IMR-90 (cell line): ENCODE data around the gene NUBP1. TPM values are rescaled to one million over a fixed set of nuclear protein-coding genes. Genes with fewer than 3 reads are reported as not detected.

Source experiments
- ATAC-seq: fragments of 200-7000 bp; cut with Tn5 transposase; 2 replicates; pipeline ENCODE4 v1.9.1; 2020; ENCODE audit warnings: low read depth, mild to moderate bottlenecking, moderate library complexity
- BruUV-seq: library from RNA; stranded (reverse); fragments of 400-500 nt; replicated peaks from 2 replicates; lab custom pipeline; 2021; lab: Mats Ljungman, UMichigan
- CTCF ChIA-PET: fragments of 300-600 bp; formaldehyde crosslinking; extraction: SDS; loops from one replicate; lab custom pipeline; 2021; ENCODE audit warnings: antibody characterized with exemption; lab: Yijun Ruan, JAX
- POLR2A ChIA-PET: fragments of 300-600 bp; sonication (Branson Sonifier 250); formaldehyde crosslinking; loops from one replicate; lab custom pipeline; 2022; ENCODE audit warnings: antibody characterized with exemption; ENCODE audit not compliant: unreplicated experiment; lab: Charles Lee
- DNase-seq: peaks from one replicate; pipeline ENCODE4 v3.0.0; 2013
- H2AFZ ChIP-seq: replicated peaks from 2 replicates; pipeline ENCODE3; 2013; ENCODE audit warnings: low read length, mild to moderate bottlenecking; ENCODE audit not compliant: poor library complexity
- H2AK5ac ChIP-seq: 2 replicates; pipeline ENCODE4 v1.6.1; 2013; ENCODE audit warnings: low read depth, low read length, inconsistent platforms
- H2AK9ac ChIP-seq: replicated peaks from 2 replicates; pipeline ENCODE3; 2013; ENCODE audit warnings: mild to moderate bottlenecking, low read depth, low read length, moderate library complexity; ENCODE audit not compliant: poor library complexity
- H2BK120ac ChIP-seq: 2 replicates; pipeline ENCODE4 v1.6.1; 2013; ENCODE audit warnings: low read depth, low read length, inconsistent platforms
- H2BK15ac ChIP-seq: 3 replicates; pipeline ENCODE4 v1.6.1; 2013; ENCODE audit warnings: low read depth, low read length, inconsistent platforms
- H2BK20ac ChIP-seq: 2 replicates; pipeline ENCODE4 v1.6.1; 2013; ENCODE audit warnings: low read depth, mild to moderate bottlenecking, inconsistent platforms, low read length, moderate library complexity
- H2BK5ac ChIP-seq: 2 replicates; pipeline ENCODE4 v1.6.1; 2013; ENCODE audit warnings: mild to moderate bottlenecking, low read depth, low read length, inconsistent platforms; ENCODE audit not compliant: poor library complexity, severe bottlenecking
- H3K14ac ChIP-seq: replicated peaks from 2 replicates; pipeline ENCODE4 v1.6.1; 2013; ENCODE audit warnings: low read depth, low read length, inconsistent platforms
- H3K18ac ChIP-seq: 2 replicates; pipeline ENCODE4 v1.6.1; 2013; ENCODE audit warnings: low read depth, low read length, control low read depth
- H3K23ac ChIP-seq: 2 replicates; pipeline ENCODE4 v1.6.1; 2013; ENCODE audit warnings: low read depth, low read length, inconsistent platforms
- H3K27ac ChIP-seq: 2 replicates; pipeline ENCODE4 v1.5.1; 2013; ENCODE audit warnings: mild to moderate bottlenecking, control low read depth, low read length; ENCODE audit not compliant: insufficient read depth
- H3K27me3 ChIP-seq: 2 replicates; pipeline ENCODE4 v1.6.1; 2013; ENCODE audit warnings: low read length; ENCODE audit not compliant: control insufficient read depth, insufficient read depth
- H3K36me3 ChIP-seq: 2 replicates; pipeline ENCODE4 v1.6.1; 2013; ENCODE audit warnings: low read length, mixed read lengths; ENCODE audit not compliant: control insufficient read depth, insufficient read depth
- H3K4ac ChIP-seq: 2 replicates; pipeline ENCODE4 v1.6.1; 2013; ENCODE audit warnings: low read depth, low read length, inconsistent platforms
- H3K4me1 ChIP-seq: 2 replicates; pipeline ENCODE4 v1.6.1; 2013; ENCODE audit warnings: low read length, mixed read lengths; ENCODE audit not compliant: control insufficient read depth, insufficient read depth
- H3K4me2 ChIP-seq: 2 replicates; pipeline ENCODE4 v1.6.1; 2013; ENCODE audit warnings: low read depth, mild to moderate bottlenecking, control low read depth, low read length, moderate library complexity
- H3K4me3 ChIP-seq: 2 replicates; pipeline ENCODE4 v1.5.1; 2013; ENCODE audit warnings: low read depth, mild to moderate bottlenecking, control low read depth, low read length, moderate library complexity; ENCODE audit not compliant: insufficient read depth
- H3K56ac ChIP-seq: 2 replicates; pipeline ENCODE4 v1.6.1; 2013; ENCODE audit warnings: low read length, inconsistent platforms; ENCODE audit not compliant: insufficient read depth; ENCODE audit errors: extremely low read depth
- H3K79me1 ChIP-seq, 2 experiments: 2 replicates each; pipeline ENCODE4 v1.6.1; 2013; ENCODE audit warnings: low read length in 2 of 2, inconsistent platforms in 1 of 2, low read depth in 1 of 2
- H3K9ac ChIP-seq: 2 replicates; pipeline ENCODE4 v1.6.1; 2013; ENCODE audit warnings: low read depth, low read length, control low read depth
- H3K9me1 ChIP-seq: 2 replicates; pipeline ENCODE4 v1.6.1; 2013; ENCODE audit warnings: low read length, inconsistent platforms; ENCODE audit not compliant: insufficient read depth
- H3K9me3 ChIP-seq: 2 replicates; pipeline ENCODE4 v1.6.1; 2013; ENCODE audit warnings: low read length; ENCODE audit not compliant: control insufficient read depth, insufficient read depth
- H4K20me1 ChIP-seq: 2 replicates; pipeline ENCODE4 v1.6.1; 2013; ENCODE audit warnings: low read length, inconsistent platforms; ENCODE audit not compliant: insufficient read depth
- H4K5ac ChIP-seq: 2 replicates; pipeline ENCODE4 v1.6.1; 2013; ENCODE audit warnings: mild to moderate bottlenecking, low read depth, low read length, control low read depth
- H4K8ac ChIP-seq, 2 experiments: 2 replicates each; pipeline ENCODE4 v1.6.1; 2013; ENCODE audit warnings: low read depth in 2 of 2, low read length in 2 of 2, control low read depth in 1 of 2, inconsistent platforms in 1 of 2
- H4K91ac ChIP-seq: 2 replicates; pipeline ENCODE4 v1.6.1; 2013; ENCODE audit warnings: low read depth, low read length, inconsistent platforms; ENCODE audit not compliant: insufficient read depth
- BHLHE40 ChIP-seq: fragments of 150-350 bp; IDR thresholded peaks from 2 replicates; pipeline ENCODE4 v1.6.1; 2016; ENCODE audit warnings: mild to moderate bottlenecking, low read depth, low read length
- CEBPB ChIP-seq: IDR thresholded peaks from 2 replicates; pipeline ENCODE4 v1.6.1; 2012; ENCODE audit warnings: low read depth, low read length, improper control_type of control experiment
- CHD1 ChIP-seq: IDR thresholded peaks from 2 replicates; pipeline ENCODE4 v1.6.1; 2012; ENCODE audit warnings: low read depth, low read length, improper control_type of control experiment
- CTCF ChIP-seq: conservative IDR thresholded peaks from 2 replicates; pipeline ENCODE4 v1.5.1; 2012; ENCODE audit warnings: mild to moderate bottlenecking, low read depth, low read length, improper control_type of control experiment
- FOS ChIP-seq: fragments of 150-350 bp; IDR thresholded peaks from 2 replicates; pipeline ENCODE4 v1.6.1; 2016; ENCODE audit warnings: low read depth, low read length
- MAFK ChIP-seq: IDR thresholded peaks from 2 replicates; pipeline ENCODE4 v1.6.1; 2012; ENCODE audit warnings: low read depth, low read length, improper control_type of control experiment
- MAZ ChIP-seq: IDR thresholded peaks from 2 replicates; pipeline ENCODE4 v1.6.1; 2012; ENCODE audit warnings: low read depth, mild to moderate bottlenecking, low read length, improper control_type of control experiment, moderate library complexity, borderline replicate concordance
- MXI1 ChIP-seq: IDR thresholded peaks from 2 replicates; pipeline ENCODE4 v1.6.1; 2012; ENCODE audit warnings: low read depth, mild to moderate bottlenecking, low read length, moderate library complexity, borderline replicate concordance
- NFE2L2 ChIP-seq: fragments of 150-350 bp; IDR thresholded peaks from 2 replicates; pipeline ENCODE4 v1.6.1; 2016; ENCODE audit warnings: low read depth, mild to moderate bottlenecking, low read length
- POLR2A ChIP-seq: IDR thresholded peaks from 2 replicates; pipeline ENCODE4 v1.6.1; 2012; ENCODE audit warnings: mild to moderate bottlenecking, low read depth, low read length
- RAD21 ChIP-seq: IDR thresholded peaks from 2 replicates; pipeline ENCODE4 v1.6.1; 2012; ENCODE audit warnings: low read length, improper control_type of control experiment
- RCOR1 ChIP-seq: IDR thresholded peaks from 2 replicates; pipeline ENCODE4 v1.6.1; 2012; ENCODE audit warnings: mild to moderate bottlenecking, low read length, improper control_type of control experiment; ENCODE audit not compliant: insufficient replicate concordance
- RFX5 ChIP-seq: IDR thresholded peaks from 2 replicates; pipeline ENCODE4 v1.8.0; 2012; ENCODE audit warnings: low read depth, mild to moderate bottlenecking, low read length, moderate library complexity
- SMC3 ChIP-seq: fragments of 150-350 bp; IDR thresholded peaks from 2 replicates; pipeline ENCODE4 v1.6.1; 2016; ENCODE audit warnings: low read depth, mild to moderate bottlenecking, antibody characterized with exemption, low read length, moderate library complexity
- whole genome bisulfite sequencing, 2 experiments: methylation state at CpG; one replicate each; pipeline versions ENCODE4 v1.1.5 to v1.1.7; 2013; ENCODE audit warnings: missing lambda C conversion rate in 2 of 2; ENCODE audit not compliant: insufficient read length in 1 of 2; ENCODE audit errors: extremely low coverage in 2 of 2; 5-methylcytosine and 5-hydroxymethylcytosine counted together
- dilution Hi-C: fragments of 300-500 bp; cut with HindIII; formaldehyde crosslinking; loops from one replicate; pipeline ENCODE4 v1.14.3; 2018; ENCODE audit warnings: low sequenced_read_pairs; ENCODE audit not compliant: unreplicated experiment
- in situ Hi-C: fragments of 300-500 bp; cut with MboI; formaldehyde crosslinking; loops from 3 replicates; pipeline ENCODE4 v1.14.3; 2019; ENCODE audit warnings: low sequenced_read_pairs, inconsistent platforms, mixed read lengths
- intact Hi-C: fragments of 100-400 bp; cut with micrococcal nuclease; formaldehyde crosslinking; loops from 2 replicates; pipeline ENCODE4 v1.10.0; 2022
- polyA plus RNA-seq, 3 experiments: library from polyadenylated mRNA; depleted of rRNA; stranded (reverse); fragments of >200 nt; gene quantifications; 2 replicates each; pipeline ENCODE4 v1.2.3, GENCODE V29; 2012; ENCODE audit warnings: low replicate concordance in 1 of 3
- total RNA-seq: library from RNA; depleted of rRNA; stranded (reverse); fragments of >200 nt; gene quantifications from 2 replicates; pipeline ENCODE4 v1.2.3, GENCODE V29; 2012
- TF ChIP-seq, protein P1 (sequence below): fragments of 150-350 bp; IDR thresholded peaks from 2 replicates; pipeline ENCODE4 v1.6.1; 2017; ENCODE audit warnings: mild to moderate bottlenecking, antibody characterized with exemption, low read length, low read depth
- TF ChIP-seq, protein P2 (sequence below): fragments of 150-350 bp; IDR thresholded peaks from 2 replicates; pipeline ENCODE4 v1.6.1; 2016; ENCODE audit warnings: low read depth, mild to moderate bottlenecking, low read length, moderate library complexity, borderline replicate concordance

The NUBP1 gene
- total and polyA plus RNA-seq, 2 of the 4 experiments (the other 2 are of a cell fraction), result 28.0 to 31.5 TPM

- DNase-seq (no peak), ATAC-seq (no peak)
- Histone ChIP-seq H2AK9ac (no peak overlapping the region), H3K36me3 (no peaks in the 10 kb centered on the region), H3K4ac (no peak overlapping the region), H2BK20ac (no peak overlapping the region), H3K56ac (no peak overlapping the region), H4K91ac (no peak overlapping the region), H2AFZ (no peak overlapping the region), H3K4me1 (no peaks in the 10 kb centered on the region), H3K9me1 (no peaks in the 10 kb centered on the region), H3K18ac (no peak overlapping the region), H3K14ac (no peak overlapping the region), H3K9me3 (no peaks in the 10 kb centered on the region), H2BK120ac (no peak overlapping the region), H3K27me3 (peaks cover 12% of the 10 kb centered on the region; the same call in 1 of the 2 replicates), H3K4me3 (no peak overlapping the region), H4K8ac (no peak overlapping the region), H3K23ac (no peak overlapping the region), H2AK5ac (no peak overlapping the region), H3K4me2 (no peak overlapping the region), H3K79me1 (no peaks in the 10 kb centered on the region), H4K20me1 (no peaks in the 10 kb centered on the region), H4K5ac (no peak overlapping the region), H3K9ac (no peak overlapping the region), H2BK15ac (no peak overlapping the region), H2BK5ac (no peak overlapping the region), H3K27ac (no peak overlapping the region)
- intact Hi-C loops (no loop called here), in situ Hi-C loops (no loop called here), dilution Hi-C loops (no loop called here)
- POLR2A ChIA-PET, result no interaction called here
- no CpG with 5 or more reads among the region's 9 CpGs for WGBS, 2 experiments
- no TSS peak for BruUV-seq
- TF ChIP-seq CEBPB (no peak), MXI1 (no peak), CHD1 (no peak), RFX5 (no peak), RCOR1 (no peak), POLR2A (no peak), BHLHE40 (no peak), NFE2L2 (no peak), MAFK (no peak), FOS (no peak), MAZ (no peak), SMC3 (no peak), RAD21 (no peak), CTCF (no peak)
- TF ChIP-seq, protein P1, sequence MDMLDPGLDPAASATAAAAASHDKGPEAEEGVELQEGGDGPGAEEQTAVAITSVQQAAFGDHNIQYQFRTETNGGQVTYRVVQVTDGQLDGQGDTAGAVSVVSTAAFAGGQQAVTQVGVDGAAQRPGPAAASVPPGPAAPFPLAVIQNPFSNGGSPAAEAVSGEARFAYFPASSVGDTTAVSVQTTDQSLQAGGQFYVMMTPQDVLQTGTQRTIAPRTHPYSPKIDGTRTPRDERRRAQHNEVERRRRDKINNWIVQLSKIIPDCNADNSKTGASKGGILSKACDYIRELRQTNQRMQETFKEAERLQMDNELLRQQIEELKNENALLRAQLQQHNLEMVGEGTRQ, result no peak
- TF ChIP-seq, protein P2, sequence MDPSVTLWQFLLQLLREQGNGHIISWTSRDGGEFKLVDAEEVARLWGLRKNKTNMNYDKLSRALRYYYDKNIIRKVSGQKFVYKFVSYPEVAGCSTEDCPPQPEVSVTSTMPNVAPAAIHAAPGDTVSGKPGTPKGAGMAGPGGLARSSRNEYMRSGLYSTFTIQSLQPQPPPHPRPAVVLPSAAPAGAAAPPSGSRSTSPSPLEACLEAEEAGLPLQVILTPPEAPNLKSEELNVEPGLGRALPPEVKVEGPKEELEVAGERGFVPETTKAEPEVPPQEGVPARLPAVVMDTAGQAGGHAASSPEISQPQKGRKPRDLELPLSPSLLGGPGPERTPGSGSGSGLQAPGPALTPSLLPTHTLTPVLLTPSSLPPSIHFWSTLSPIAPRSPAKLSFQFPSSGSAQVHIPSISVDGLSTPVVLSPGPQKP, result no peak
- CTCF ChIA-PET, result no interaction called here
Measured at GRCh38 chr16:10805334-10805733, 61.7 kb downstream of the NUBP1 start.
